Measurements from ENCODE around the gene ATG4B.

GRCh38 chr2:241720099-241720498, 82.6 kb downstream of the ATG4B start:
- no peak for TF ChIP-seq EZH2 (IDR thresholded peaks at IDR 0.05)
- no peak for TF ChIP-seq CTCF (IDR thresholded peaks at IDR 0.05)
